HG03342 (cell line): ENCODE results near the gene HOXD9.

ENCODE experiments used
- ATAC-seq: cut with Tn5 transposase; IDR thresholded peaks from one replicate; pipeline ENCODE4 v1.9.1; 2021; ENCODE audit warnings: mild to moderate bottlenecking, moderate library complexity; ENCODE audit not compliant: unreplicated experiment

HOXD9 gene

DNA sequence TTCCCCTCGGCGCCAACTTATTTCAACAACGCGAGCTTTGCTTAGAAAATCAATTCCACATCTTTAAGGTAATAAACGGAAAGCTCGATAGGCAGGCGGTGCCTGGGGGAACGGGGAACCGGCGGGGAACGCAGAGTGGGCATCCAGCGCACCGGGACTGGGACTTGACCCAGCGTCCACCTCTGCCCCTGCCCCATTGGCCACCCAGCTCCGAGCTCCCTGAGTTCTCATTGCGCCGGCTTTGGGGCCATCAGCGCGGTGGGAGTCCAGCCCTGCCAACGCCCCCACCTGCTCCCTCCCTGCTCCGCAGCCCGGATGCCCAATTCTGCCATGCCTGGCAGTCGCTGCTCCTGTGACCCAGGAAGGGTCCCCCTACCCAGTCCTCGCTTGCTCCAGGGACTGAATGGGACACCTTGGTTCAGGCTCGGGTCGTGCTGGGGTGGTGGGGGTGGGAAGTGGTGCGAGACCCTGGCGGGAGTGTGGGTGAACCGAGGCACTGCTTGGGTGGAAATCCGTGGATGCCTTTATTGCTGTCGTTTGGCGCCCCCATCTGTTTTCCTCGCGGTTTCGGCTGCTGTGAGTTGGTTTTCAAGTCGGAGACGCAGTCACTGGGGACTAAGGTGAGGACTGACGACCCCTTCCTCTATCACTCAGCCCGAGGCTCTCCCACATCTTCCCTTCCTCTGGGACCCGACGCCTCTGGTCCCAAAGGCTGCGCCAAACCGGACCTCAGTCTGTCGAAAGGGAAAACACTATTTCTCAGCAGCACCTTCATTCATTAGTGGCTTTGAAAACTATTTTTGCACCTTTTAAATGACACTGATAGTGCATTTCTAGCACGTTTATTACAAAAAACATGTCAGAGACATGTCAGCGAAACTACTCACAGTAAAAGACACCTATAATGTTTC, 36.4 kb upstream of the HOXD9 start:
- ATAC-seq = no peak

- ATAC-seq = no peak
Observed at GRCh38 chr2:176087330-176088047, 35.0 kb upstream of the HOXD9 start.

DNA sequence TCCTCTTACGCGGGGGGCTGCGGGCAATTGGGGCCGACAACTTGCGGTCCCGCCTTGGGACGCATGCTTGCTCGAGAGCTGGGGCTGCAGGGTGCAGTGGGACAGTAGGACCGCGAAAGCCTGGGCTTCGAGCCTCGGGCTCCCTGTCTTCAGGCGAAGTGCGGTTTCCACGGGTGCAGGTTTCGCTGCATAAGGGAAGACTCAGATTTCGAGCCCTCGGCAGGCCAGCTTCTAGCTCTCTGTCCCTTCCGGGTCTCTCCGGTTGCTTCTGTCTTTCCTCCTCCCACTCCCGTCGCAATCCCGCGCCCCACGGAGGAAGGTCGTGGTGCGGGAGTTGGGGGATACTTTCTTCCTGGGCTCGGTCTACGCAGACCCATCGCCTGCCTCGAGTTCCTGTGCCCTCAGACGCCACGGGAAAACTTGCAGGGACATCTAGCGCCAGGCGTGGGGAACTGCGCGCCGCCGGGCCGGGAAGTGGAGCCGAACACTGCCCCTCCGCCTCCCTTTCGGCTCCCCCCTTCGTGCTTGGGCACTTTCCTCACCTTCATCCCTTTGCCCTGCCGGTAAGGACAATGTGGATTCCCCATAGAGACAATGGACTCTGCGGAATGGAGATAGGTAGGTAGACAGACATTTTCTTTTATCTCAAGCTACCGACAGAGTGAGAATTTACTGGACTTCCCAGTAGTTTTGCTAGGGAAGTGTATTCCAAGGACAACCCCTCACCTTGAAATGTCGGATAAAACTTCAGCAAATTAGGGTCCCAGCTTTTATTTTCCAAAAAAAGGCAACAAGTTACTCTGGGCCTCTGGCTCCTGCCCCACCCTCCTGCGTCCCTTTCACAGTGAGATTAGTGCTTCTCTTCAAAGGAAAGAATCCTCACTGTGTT, 34.2 kb upstream of the HOXD9 start:
- ATAC-seq = no peak

- no peak for ATAC-seq
Observed at GRCh38 chr2:176088937-176089842, 33.3 kb upstream of the HOXD9 start.

DNA sequence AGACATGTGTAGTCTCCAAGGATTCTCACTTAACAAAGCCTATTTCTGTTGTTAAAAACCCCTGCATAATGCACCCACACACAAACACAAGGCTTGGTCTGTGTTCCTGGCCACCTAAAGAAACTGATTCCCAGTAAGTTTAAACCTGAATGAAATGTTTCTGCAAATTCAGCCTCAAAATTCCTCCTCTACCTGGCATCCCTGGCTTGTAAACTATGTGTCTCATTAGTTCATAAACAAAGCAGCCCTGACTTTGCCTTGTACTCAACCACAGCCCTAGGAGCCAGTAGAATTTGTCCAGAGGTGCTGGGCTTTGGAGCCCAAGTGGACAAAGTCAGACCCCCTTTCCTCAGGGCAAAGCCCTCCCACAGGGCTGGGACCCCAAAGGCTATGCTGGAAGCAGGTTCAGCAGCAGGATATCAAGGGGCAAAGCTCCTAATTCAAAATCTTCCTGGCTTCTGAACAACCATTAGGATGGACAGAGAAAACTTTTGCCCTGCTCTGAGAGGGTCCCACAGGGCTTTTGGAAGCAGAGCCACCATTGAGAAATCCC, 32.6 kb upstream of the HOXD9 start:
- ATAC-seq = no peak

GRCh38 chr2:176090862-176091261, 31.7 kb upstream of the HOXD9 start:
- no peak for ATAC-seq

DNA sequence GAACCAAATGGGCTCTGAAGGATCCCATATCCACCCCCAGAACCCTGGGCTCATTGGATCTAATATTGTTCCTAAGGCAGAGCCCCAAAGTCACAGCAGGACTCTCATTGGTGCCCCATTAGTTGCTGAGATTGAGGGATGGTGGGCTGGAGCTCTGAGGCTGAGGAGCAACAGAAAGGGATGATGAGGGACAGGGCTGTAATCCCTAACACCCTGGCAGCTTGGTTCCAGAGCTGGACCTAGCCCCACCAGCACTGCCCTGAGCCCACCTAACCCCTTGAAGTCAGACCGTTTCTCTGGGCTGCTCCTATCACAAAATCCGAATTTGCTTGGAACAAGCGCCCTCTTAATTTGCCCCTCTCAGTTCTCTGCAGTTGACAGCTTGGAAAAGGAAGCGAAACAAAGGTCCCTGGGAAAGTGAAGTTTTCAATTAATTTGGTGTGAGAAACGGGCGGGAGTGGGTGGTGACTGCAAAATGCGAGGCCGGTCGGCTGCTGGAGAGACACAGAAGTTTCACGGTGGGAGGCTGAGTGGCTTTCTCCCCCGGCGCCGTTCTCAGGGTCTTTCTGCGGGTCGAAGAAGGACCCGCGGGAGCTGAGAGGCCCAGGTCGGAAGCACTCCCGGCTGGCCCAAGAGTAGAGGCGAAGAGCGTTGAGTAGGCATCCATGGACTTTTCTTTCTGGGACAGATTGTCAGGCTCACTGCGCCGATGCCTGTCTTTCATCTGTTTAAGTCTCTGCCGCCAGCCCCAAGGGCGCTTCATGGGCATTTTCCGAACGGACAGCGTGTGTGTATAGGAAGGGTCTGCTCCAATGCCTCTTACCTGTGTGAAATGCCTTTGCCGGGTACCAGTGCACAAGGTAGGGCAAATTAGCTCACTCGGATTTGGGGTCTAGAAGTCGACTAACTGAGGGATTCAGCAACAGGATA, 30.9 kb upstream of the HOXD9 start:
- ATAC-seq = no peak

- no peak for ATAC-seq
Observed at GRCh38 chr2:176092270-176093144, 30.0 kb upstream of the HOXD9 start, which contains the start of gene HOXD13. HOXD13 (plus strand) TSS chr2:176092721; CDS start chr2:176092891, 170 bp downstream.

DNA sequence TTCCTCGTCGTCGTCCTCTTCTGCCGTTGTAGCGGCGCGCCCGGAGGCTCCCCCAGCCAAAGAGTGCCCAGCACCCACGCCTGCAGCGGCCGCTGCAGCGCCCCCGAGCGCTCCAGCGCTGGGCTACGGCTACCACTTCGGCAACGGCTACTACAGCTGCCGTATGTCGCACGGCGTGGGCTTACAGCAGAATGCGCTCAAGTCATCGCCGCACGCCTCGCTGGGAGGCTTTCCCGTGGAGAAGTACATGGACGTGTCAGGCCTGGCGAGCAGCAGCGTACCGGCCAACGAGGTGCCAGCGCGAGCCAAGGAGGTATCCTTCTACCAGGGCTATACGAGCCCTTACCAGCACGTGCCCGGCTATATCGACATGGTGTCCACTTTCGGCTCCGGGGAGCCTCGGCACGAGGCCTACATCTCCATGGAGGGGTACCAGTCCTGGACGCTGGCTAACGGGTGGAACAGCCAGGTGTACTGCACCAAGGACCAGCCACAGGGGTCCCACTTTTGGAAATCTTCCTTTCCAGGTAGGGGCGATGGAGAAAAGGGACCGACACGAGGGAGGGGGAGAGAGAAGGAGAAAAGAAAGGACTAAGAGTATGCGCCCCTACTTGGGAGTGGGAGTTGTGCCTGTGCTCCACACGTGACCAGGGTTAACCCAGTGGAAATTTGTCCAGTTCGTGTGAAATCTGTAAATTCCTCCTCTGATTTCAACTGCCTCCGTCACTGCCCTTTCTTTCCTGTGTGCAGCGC, 29.2 kb upstream of the HOXD9 start:
- no peak for ATAC-seq

GRCh38 chr2:176093898-176094249, 28.6 kb upstream of the HOXD9 start:
- no peak for ATAC-seq

GRCh38 chr2:176094349-176094748, 28.2 kb upstream of the HOXD9 start:
- no peak for ATAC-seq

DNA sequence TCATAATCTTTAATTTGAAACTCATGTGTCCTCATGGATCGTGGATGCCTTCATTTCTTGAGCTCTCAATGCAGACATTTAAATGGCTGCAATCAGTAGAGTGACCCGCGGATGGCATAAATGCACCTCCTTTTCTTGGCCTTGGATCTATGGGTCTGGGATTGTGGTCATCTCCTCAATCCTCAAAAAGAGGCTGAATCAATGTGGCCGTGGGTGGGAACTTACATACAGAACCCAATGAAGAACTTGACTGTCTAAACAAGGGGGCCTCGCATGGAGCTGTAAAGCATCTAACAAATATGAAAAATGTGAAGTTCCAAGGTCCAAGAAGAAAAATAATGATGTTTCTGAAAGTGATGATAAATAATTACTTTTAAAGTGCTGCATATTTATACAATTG, 27.1 kb upstream of the HOXD9 start:
- no peak for ATAC-seq

DNA sequence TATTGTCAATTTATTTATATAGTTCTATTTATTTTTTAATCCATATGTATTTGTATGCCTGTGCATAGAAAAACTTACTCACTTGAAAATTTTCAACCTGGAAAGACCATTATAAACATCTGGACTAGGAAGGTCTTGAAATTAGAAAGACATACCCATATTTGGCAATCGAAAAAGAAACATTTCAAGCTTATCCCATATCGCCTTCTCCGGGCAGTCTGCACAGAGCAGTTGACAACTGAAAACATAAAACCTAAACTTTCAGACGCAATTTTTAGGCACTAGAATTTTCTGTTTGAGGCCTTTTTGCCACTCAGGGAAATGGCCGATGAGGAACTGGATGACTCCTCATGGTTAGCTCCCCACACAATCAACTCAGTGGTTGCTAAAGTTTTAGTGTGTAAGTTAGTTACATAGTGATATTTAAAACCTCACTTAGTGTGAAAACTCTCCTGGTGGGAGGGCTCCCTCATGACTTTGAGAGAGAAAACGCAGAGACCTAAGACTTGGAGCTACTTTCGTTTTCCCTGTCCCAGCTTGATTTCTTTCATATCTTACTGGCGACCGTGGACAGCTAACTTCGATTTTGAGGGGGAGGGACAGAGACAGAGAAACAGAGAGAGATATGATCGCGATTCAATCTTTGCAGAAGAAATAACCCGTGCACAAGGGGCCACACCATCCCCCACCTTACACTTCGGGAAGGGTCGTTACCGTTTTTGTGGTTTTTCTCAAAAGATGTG, 26.1 kb upstream of the HOXD9 start:
- no peak for ATAC-seq

GRCh38 chr2:176096986-176097819, 25.3 kb upstream of the HOXD9 start:
- ATAC-seq = peak; percentile 85

GRCh38 chr2:176097820-176098365, 24.6 kb upstream of the HOXD9 start:
- ATAC-seq = no peak
